ENCODE data around the gene DBN1. TPM values are rescaled to one million over a fixed set of nuclear protein-coding genes. Genes with fewer than 3 reads are reported as not detected.

Gene DBN1
- total and polyA plus RNA-seq, 9 of the 15 experiments (the other 6 are each of a cell fraction or from before 2014, with no cell fraction given): 0.25 to 87.2 (median 27.9) TPM

DNA sequence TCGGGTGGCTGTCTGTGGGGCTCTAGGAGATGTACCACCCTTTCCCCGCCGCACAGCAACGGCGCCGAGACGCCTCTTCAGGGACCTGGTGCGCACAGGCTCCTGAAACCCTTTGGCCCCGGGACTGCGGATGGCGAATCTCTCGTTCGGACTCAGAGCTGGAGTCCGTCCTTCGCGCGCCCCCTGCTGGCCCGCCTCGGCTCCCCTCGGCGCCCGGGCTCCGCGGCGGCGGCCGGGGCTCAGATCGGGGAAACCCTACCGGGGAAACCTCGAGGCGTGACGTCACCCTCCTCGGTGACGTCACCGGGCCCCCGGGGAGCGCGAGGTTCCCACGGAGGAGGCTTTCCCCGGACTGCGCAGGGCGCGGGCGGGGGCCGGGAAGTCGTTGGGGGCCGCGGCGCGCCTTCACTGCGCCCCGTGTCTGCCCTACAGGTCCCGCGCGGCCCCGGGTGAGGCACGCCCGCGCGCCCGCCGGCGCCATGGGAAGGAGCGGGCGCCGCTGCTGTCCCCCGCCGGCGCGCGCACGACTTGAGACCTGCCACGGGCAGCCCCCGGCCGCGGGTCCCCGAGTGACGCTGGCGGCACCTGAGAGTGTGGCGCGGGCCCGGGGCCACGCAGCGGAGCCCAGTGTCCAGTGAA, 18.9 kb downstream of the DBN1 start (continued):
- TF ChIP-seq, protein P1, sequence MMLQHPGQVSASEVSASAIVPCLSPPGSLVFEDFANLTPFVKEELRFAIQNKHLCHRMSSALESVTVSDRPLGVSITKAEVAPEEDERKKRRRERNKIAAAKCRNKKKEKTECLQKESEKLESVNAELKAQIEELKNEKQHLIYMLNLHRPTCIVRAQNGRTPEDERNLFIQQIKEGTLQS (IDR thresholded peaks at IDR 0.05): peak; percentile 99
- TF ChIP-seq, protein P1 (CRISPR knock-in tag; conservative IDR thresholded peaks at IDR 0.05): peak; percentile 93
- TF ChIP-seq POLR2B (IDR thresholded peaks at IDR 0.05; ENCODE audit: low read depth, partially characterized antibody) (no peak), KLF6 (CRISPR knock-in tag; IDR thresholded peaks at IDR 0.05; ENCODE audit: borderline replicate concordance) (no peak), GATA2 (CRISPR knock-in tag; IDR thresholded peaks at IDR 0.05) (no peak), ZKSCAN8 (CRISPR knock-in tag; IDR thresholded peaks at IDR 0.05) (no peak), XRCC3 (IDR thresholded peaks at IDR 0.05) (no peak), NBN (IDR thresholded peaks at IDR 0.05; ENCODE audit: low read depth) (peak; percentile 92), RHOXF2B (CRISPR knock-in tag; conservative IDR thresholded peaks at IDR 0.05) (no peak), POLR2H (tag; IDR thresholded peaks at IDR 0.05; ENCODE audit: low read depth) (no peak), SIRT6 (IDR thresholded peaks at IDR 0.05; ENCODE audit: low read depth, low read length) (no peak), EWSR1 (IDR thresholded peaks at IDR 0.05; ENCODE audit: borderline replicate concordance, low read depth, partially characterized antibody) (no peak), DMBX1 (CRISPR knock-in tag; IDR thresholded peaks at IDR 0.05; ENCODE audit: borderline replicate concordance) (no peak), KDM5B (IDR thresholded peaks at IDR 0.05; ENCODE audit: insufficient replicate concordance, low read depth, low read length) (no peak)
- TF ChIP-seq, protein P2, sequence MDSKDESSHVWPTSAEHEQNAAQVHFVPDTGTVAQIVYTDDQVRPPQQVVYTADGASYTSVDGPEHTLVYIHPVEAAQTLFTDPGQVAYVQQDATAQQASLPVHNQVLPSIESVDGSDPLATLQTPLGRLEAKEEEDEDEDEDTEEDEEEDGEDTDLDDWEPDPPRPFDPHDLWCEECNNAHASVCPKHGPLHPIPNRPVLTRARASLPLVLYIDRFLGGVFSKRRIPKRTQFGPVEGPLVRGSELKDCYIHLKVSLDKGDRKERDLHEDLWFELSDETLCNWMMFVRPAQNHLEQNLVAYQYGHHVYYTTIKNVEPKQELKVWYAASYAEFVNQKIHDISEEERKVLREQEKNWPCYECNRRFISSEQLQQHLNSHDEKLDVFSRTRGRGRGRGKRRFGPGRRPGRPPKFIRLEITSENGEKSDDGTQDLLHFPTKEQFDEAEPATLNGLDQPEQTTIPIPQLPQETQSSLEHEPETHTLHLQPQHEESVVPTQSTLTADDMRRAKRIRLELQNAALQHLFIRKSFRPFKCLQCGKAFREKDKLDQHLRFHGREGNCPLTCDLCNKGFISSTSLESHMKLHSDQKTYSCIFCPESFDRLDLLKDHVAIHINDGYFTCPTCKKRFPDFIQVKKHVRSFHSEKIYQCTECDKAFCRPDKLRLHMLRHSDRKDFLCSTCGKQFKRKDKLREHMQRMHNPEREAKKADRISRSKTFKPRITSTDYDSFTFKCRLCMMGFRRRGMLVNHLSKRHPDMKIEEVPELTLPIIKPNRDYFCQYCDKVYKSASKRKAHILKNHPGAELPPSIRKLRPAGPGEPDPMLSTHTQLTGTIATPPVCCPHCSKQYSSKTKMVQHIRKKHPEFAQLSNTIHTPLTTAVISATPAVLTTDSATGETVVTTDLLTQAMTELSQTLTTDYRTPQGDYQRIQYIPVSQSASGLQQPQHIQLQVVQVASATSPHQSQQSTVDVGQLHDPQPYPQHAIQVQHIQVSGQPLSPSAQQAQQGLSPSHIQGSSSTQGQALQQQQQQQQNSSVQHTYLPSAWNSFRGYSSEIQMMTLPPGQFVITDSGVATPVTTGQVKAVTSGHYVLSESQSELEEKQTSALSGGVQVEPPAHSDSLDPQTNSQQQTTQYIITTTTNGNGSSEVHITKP (IDR thresholded peaks at IDR 0.05; ENCODE audit: partially characterized antibody): no peak
- TF ChIP-seq, protein P3, sequence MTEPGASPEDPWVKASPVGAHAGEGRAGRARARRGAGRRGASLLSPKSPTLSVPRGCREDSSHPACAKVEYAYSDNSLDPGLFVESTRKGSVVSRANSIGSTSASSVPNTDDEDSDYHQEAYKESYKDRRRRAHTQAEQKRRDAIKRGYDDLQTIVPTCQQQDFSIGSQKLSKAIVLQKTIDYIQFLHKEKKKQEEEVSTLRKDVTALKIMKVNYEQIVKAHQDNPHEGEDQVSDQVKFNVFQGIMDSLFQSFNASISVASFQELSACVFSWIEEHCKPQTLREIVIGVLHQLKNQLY (CRISPR knock-in tag; conservative IDR thresholded peaks at IDR 0.05): no peak
- TF ChIP-seq, protein P4, sequence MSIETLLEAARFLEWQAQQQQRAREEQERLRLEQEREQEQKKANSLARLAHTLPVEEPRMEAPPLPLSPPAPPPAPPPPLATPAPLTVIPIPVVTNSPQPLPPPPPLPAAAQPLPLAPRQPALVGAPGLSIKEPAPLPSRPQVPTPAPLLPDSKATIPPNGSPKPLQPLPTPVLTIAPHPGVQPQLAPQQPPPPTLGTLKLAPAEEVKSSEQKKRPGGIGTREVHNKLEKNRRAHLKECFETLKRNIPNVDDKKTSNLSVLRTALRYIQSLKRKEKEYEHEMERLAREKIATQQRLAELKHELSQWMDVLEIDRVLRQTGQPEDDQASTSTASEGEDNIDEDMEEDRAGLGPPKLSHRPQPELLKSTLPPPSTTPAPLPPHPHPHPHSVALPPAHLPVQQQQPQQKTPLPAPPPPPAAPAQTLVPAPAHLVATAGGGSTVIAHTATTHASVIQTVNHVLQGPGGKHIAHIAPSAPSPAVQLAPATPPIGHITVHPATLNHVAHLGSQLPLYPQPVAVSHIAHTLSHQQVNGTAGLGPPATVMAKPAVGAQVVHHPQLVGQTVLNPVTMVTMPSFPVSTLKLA (conservative IDR thresholded peaks at IDR 0.05): peak in 1 of 2 experiments; percentile 48; a peak in 1 of 4 replicates

All from K562 (cell line).